AG04449 (cell line): Measurements from ENCODE around the gene PFN1.
"Not testable (repeated sequence)": the region's sequence is repeated elsewhere in the genome, so short reads cannot be mapped to it uniquely, and the experiment has no call there.

ENCODE experiments used
- CTCF ChIA-PET: fragments of 350-600 bp; formaldehyde crosslinking; extraction: SDS; loops from one replicate; lab custom pipeline; 2021; ENCODE audit warnings: antibody characterized with exemption; lab: Yijun Ruan, JAX
- POLR2A ChIA-PET: fragments of 400-600, 350-600 bp; formaldehyde crosslinking; extraction: SDS; loops from one replicate; lab custom pipeline; 2020; ENCODE audit warnings: antibody characterized with exemption, inconsistent platforms; lab: Yijun Ruan, JAX
- DNase-seq: peaks from one replicate; pipeline ENCODE4 v3.0.0-alpha.2; 2010; ENCODE audit warnings: low read depth, low spot score
- H3K4me3 ChIP-seq: 2 replicates; pipeline ENCODE4 v1.5.1; 2011; ENCODE audit warnings: low read depth, mild to moderate bottlenecking, control low read depth, low read length
- CTCF ChIP-seq: IDR thresholded peaks from one replicate; pipeline ENCODE4 v1.5.1; 2011; ENCODE audit warnings: mild to moderate bottlenecking, moderate library complexity, low read length, control low read depth, inconsistent platforms; ENCODE audit not compliant: insufficient read depth; ENCODE audit errors: missing control alignments

PFN1 gene

GRCh38 chr17:4921320-4921719, 27.0 kb downstream of the PFN1 start:
- no peak overlapping the region for H3K4me3 ChIP-seq
- POLR2A ChIA-PET = interaction anchor here (0.9 to 1.0 kb wide), 2 partner anchors 11 to 12 kb away, joined by 3 read pairs; partner anchors contain the start of gene GP1BA
- no peak for TF ChIP-seq CTCF
- CTCF ChIA-PET = interaction anchor here (2.7 to 2.8 kb wide), 2 partner anchors 12 to 16 kb away, joined by 10 to 21 read pairs; no protein-coding TSS in a partner anchor
- DNase-seq = no peak

GRCh38 chr17:4920351-4921048, 27.8 kb downstream of the PFN1 start:
- POLR2A ChIA-PET = interaction anchor here (0.6 to 1.1 kb wide), 2 partner anchors 19 to 444 kb away, joined by 3 read pairs; partner anchors contain the start of genes RNF167 and SLC25A11
- DNase-seq = no peak

GRCh38 chr17:4919511-4920047, 28.8 kb downstream of the PFN1 start:
- no peak for DNase-seq
- ChIA-PET POLR2A (interaction anchor here (0.6 to 1.1 kb wide), 2 partner anchors 20 to 444 kb away, joined by 3 read pairs; partner anchors contain the start of genes RNF167 and SLC25A11), CTCF (interaction anchor here (1.0 to 2.8 kb wide), 8 partner anchors 11 to 112 kb away, joined by 3 to 21 read pairs (median 5); partner anchors contain the start of gene CHRNE)
- no peak for TF ChIP-seq CTCF
- H3K4me3 ChIP-seq = no peak overlapping the region

More at GRCh38 chr17:4920351-4921048, 27.8 kb downstream of the PFN1 start:
- no peak for TF ChIP-seq CTCF
- CTCF ChIA-PET = interaction anchor here (1.0 to 2.8 kb wide), 5 partner anchors 12 to 19 kb away, joined by 3 to 21 read pairs (median 10); partner anchors contain the start of gene CHRNE
- H3K4me3 ChIP-seq = no peak overlapping the region

- H3K4me3 ChIP-seq, POLR2A ChIA-PET, DNase-seq: not testable (repeated sequence)
- CTCF ChIA-PET = interaction anchor here (1.1 to 3.5 kb wide), 5 partner anchors 12 to 75 kb away, joined by 3 to 16 read pairs (median 4); partner anchors contain the start of gene CHRNE
These were observed 33.8 kb downstream of the PFN1 start for GRCh38 chr17:4914551-4914950.

GRCh38 chr17:4913994-4914393, 34.3 kb downstream of the PFN1 start:
- ChIA-PET POLR2A (no interaction called here), CTCF (interaction anchor here (1.1 to 6.7 kb wide), 5 partner anchors 11 to 149 kb away, joined by 3 to 93 read pairs (median 5); partner anchors contain the start of gene CHRNE)
- DNase-seq = no peak
- H3K4me3 ChIP-seq = no peak overlapping the region
- no peak for TF ChIP-seq CTCF

GRCh38 chr17:4908711-4909496, 39.4 kb downstream of the PFN1 start:
- H3K4me3 ChIP-seq = no peak overlapping the region
- ChIA-PET POLR2A (interaction anchor here (0.5 to 1.8 kb wide), 9 partner anchors 13 to 153 kb away, joined by 3 to 8 read pairs (median 4); partner anchors contain the start of genes PSMB6, RNF167, SLC25A11 and SPAG7), CTCF (interaction anchor here (0.6 to 6.7 kb wide), 36 partner anchors 8 to 227 kb away, joined by 3 to 93 read pairs (median 4); partner anchors contain the start of genes ARRB2, C17orf107, CAMTA2 and INCA1)
- peak; percentile 89 for TF ChIP-seq CTCF
- peak; percentile 40 for DNase-seq
